Adrenal gland (tissue), 5 donors: Measurements from ENCODE around the gene SLC30A7.

Experiments used
- CTCF ChIP-seq, 6 experiments: fragments of 450-650 bp in 4 of 6; fragments of 200-600 bp in 2 of 6; sonication (generic) in 1 of 6; IDR thresholded peaks; 1 replicate in 5 of 6; 2 replicates in 1 of 6; pipeline versions ENCODE4 v1.5.1 to v1.8.0; 2016 to 2021; ENCODE audit warnings: antibody characterized with exemption in 6 of 6, mild to moderate bottlenecking in 2 of 6, moderate library complexity in 1 of 6
- POLR2A ChIP-seq, 2 donors: fragments of 450-650 bp; IDR thresholded peaks; one replicate each; pipeline ENCODE4 v1.6.1; 2017; ENCODE audit warnings: antibody characterized with exemption in 2 of 2, mild to moderate bottlenecking in 2 of 2, moderate library complexity in 1 of 2
- donor health status: DM: no; HTN: no; CAD: no.

GRCh38 chr1:101005871-101006270 is 110.0 kb downstream of the SLC30A7 start:
- TF ChIP-seq CTCF (IDR thresholded peaks at IDR 0.05) (no peak), POLR2A (IDR thresholded peaks at IDR 0.05) (no peak)
